ENCODE measurements around the gene HOMER1. TPM values are rescaled to one million over a fixed set of nuclear protein-coding genes. Genes with fewer than 3 reads are reported as not detected.

Gene HOMER1
- total and polyA plus RNA-seq, 2 of the 13 experiments (the other 11 are each of a cell fraction or from before 2014, with no cell fraction given) = 5.3 to 24.8 TPM

GRCh38 chr5:79535477-79536192, 21.7 kb upstream of the HOMER1 start (continued):
- TF ChIP-seq ZNF367 (CRISPR knock-in tag; IDR thresholded peaks at IDR 0.05; ENCODE audit: borderline replicate concordance) (no peak), TFE3 (CRISPR knock-in tag; IDR thresholded peaks at IDR 0.05) (no peak), RBM22 (optimal IDR thresholded peaks at IDR 0.05; ENCODE audit: low read length) (no peak), ZNF597 (CRISPR knock-in tag; IDR thresholded peaks at IDR 0.05) (no peak), CSRNP1 (CRISPR knock-in tag; IDR thresholded peaks at IDR 0.05) (no peak), ZBTB7B (CRISPR knock-in tag; IDR thresholded peaks at IDR 0.05) (no peak), NPAS2 (CRISPR knock-in tag; IDR thresholded peaks at IDR 0.05; ENCODE audit: borderline replicate concordance) (no peak), HDAC2 (CRISPR knock-in tag; IDR thresholded peaks at IDR 0.05) (peak; percentile 77), FOXA3 (CRISPR knock-in tag; IDR thresholded peaks at IDR 0.05) (peak; percentile 98), ZNF598 (CRISPR knock-in tag; IDR thresholded peaks at IDR 0.05; ENCODE audit: borderline replicate concordance) (no peak), SP2 (CRISPR knock-in tag; IDR thresholded peaks at IDR 0.05) (no peak), CHCHD3 (CRISPR knock-in tag; IDR thresholded peaks at IDR 0.05) (no peak), ZNF136 (CRISPR knock-in tag; IDR thresholded peaks at IDR 0.05; ENCODE audit: low read depth) (no peak), ASH2L (IDR thresholded peaks at IDR 0.05; ENCODE audit: insufficient read length, low read depth, low read length) (peak; percentile 80), DZIP1 (CRISPR knock-in tag; IDR thresholded peaks at IDR 0.05) (no peak), IRX3 (CRISPR knock-in tag; IDR thresholded peaks at IDR 0.05; ENCODE audit: borderline replicate concordance, low read depth) (no peak), ZNF770 (CRISPR knock-in tag; IDR thresholded peaks at IDR 0.05) (no peak), SKI (IDR thresholded peaks at IDR 0.05; ENCODE audit: partially characterized antibody) (peak; percentile 18), NR1H2 (CRISPR knock-in tag; IDR thresholded peaks at IDR 0.05; ENCODE audit: borderline replicate concordance, low read depth) (no peak), TGIF2 (CRISPR knock-in tag; IDR thresholded peaks at IDR 0.05) (no peak), SALL2 (CRISPR knock-in tag; IDR thresholded peaks at IDR 0.05) (no peak)
